ENCODE measurements around the gene IRF8.

IRF8 gene

DNA sequence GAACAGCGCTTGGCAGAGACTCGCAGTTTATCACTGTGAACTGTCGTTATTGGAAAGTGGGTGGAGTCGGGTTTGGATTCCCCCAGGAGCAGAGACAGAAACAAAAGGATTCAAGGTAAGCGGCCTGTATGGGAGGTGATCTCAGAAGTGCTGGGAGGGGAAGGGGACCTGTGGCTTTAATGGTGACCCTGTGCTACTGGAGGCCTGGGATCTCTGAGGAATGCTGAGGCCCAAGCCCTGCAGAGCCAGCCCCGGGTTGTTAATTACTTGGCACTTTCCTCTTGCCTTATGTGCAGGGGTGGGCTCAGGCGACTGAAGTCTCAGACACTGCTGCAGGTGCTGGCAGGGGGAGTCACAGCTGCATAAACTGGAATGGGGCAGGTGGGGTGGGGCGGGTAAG lies 27.4 kb downstream of the IRF8 start:
- TF ChIP-seq, protein P1, sequence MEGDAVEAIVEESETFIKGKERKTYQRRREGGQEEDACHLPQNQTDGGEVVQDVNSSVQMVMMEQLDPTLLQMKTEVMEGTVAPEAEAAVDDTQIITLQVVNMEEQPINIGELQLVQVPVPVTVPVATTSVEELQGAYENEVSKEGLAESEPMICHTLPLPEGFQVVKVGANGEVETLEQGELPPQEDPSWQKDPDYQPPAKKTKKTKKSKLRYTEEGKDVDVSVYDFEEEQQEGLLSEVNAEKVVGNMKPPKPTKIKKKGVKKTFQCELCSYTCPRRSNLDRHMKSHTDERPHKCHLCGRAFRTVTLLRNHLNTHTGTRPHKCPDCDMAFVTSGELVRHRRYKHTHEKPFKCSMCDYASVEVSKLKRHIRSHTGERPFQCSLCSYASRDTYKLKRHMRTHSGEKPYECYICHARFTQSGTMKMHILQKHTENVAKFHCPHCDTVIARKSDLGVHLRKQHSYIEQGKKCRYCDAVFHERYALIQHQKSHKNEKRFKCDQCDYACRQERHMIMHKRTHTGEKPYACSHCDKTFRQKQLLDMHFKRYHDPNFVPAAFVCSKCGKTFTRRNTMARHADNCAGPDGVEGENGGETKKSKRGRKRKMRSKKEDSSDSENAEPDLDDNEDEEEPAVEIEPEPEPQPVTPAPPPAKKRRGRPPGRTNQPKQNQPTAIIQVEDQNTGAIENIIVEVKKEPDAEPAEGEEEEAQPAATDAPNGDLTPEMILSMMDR (conservative IDR thresholded peaks at IDR 0.05) = no peak
- H3K27ac ChIP-seq = no peak overlapping the region

DNA sequence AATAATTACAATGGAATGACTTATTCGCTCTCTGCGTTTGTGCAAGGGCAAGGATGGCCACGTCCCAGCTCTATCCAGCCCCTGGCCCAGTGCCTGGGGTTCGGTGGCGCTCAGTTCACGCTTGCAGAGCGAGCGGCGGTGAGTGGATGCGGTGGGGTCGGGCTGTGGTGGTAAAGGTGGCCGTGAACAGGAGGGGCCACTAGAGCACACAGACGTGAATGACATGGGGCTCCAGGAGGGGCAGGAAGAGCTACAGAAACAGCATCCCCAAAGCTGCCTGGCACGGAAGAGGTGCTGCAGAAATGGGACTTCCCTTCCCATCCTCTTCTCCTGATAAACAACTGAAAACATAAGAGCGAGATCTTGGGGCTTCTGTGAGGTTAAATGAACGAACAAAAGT lies 28.4 kb downstream of the IRF8 start:
- TF ChIP-seq, protein P1 (conservative IDR thresholded peaks at IDR 0.05) = no peak
- no peak overlapping the region for H3K27ac ChIP-seq

DNA sequence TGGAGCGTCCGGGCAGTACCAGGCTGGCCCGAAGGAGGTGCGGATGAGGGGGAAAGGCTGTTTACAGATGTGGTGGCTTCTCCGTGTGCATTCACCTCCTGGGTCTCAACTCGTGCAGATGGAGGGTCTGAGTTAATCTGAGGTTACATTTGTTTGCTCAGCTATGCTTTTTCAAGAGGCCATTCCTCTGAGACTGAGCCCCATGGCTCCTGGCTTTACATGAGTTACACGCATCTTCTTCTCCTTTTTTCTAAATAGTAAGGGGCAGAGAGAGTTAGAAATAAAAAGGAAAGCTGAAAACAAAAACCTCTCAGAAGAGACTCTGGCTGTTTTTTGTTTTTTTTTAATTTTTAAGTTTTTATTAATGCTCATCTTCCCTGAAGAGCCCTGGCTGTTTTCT lies 29.0 kb downstream of the IRF8 start:
- TF ChIP-seq, protein P1 (conservative IDR thresholded peaks at IDR 0.05) = no peak
- H3K27ac ChIP-seq = no peak overlapping the region

DNA sequence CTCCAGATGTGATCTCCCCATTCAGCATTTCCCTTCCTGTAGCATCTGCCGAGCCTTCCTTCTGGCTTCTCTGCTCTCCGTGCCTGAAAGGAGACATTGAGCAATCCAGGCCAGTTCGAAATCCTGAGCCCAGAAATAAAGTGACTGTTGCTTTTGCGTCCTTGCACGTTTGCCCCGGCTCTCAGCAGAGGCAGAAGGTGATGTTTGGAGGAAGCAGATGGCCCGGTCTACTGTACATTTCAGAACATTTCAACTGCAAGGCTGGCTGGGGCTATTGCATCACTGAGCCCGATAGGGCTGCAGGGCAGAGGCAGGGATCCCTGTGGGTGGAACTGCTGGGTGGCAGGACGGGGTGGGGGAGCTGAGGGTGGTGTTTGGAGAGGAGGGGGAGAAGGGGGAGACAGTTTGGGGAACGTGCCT lies 29.4 kb downstream of the IRF8 start:
- H3K27ac ChIP-seq = no peak overlapping the region
- TF ChIP-seq, protein P1 (conservative IDR thresholded peaks at IDR 0.05) = no peak

DNA sequence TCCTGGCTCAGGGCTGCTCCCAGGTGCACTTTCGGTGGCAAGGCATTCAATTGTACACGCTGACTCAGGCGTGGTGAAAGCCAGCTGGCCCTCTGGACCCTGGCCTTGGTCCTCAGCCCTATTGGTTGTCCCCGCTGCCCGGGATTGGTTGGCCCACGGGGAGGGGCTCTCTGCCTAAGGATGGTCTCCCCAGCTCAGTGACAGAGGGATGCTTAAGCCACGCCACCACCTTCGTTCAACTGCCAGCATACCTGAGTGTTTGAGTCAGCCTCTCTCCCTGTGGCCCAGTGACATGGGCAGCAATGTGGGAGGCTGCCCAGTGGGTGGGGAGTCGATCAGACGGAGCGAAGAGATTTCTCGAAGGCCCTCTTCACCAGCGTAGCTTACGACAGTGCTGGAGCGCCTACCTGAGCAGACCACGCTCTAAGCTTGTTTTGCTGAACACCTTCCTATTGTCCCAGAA lies 30.3 kb downstream of the IRF8 start:
- H3K27ac ChIP-seq = no peak overlapping the region

DNA sequence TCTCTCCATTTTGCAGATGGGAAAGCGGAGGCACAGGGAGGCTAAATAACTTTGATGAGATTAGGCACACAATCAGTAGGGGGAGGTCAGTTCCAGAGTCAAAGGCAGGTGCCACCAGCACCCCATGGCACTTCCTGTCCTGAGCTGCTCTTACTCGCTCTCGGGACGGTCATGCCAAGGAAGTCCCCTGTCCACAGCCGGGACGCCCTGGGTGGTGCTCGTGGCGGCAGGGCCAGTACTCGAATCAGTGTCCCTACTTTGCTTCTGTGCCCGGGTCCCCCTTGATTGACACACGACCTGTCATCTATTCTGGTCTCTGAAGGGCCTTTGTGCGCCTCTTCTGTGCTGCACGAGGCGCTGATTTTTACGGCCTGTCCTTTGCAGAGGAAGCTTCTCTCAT lies 31.3 kb downstream of the IRF8 start:
- H3K27ac ChIP-seq = no peak overlapping the region
- TF ChIP-seq, protein P1 (conservative IDR thresholded peaks at IDR 0.05) = no peak

More for the DNA sequence above, 30.3 kb downstream of the IRF8 start:
- TF ChIP-seq, protein P1 (conservative IDR thresholded peaks at IDR 0.05) = no peak

DNA sequence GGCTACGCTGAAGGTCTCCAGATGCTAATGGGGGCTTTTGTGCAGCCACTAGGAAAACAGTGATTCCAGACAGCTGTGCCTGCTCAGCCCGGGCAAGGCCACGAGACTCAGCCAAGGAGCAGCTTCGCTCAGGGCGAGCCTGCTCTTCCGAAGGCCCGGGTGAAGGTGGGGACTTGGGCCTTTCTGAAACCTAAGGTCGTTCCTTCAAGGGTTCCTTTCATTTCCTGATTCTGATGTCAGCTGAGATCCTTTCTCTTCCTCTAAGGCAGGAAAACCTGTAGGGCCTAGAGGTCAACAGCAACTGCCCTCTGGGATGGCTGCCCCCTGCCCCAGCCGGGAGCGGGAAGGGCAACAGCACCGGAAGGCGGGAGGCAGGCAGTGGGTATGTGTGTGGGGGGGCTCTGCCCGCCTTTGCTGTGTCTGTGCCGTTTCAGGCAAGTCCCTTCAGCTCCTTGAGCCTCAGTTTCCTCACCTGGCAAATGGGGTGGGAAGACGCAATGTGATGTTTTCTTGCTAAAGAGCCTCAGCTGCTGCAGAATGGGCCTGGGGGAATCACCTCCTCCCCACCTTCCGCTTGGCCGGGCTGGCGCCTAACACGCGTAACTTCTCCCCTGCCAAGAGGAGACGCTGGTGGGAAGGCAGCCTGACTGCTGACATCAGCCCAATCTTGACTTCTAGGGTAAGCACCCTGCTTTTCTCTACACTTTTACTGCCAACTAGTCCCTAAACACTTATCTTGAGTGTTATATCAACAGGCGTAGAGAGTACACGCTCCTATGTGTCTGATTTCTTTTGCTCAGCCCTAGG lies 32.8 kb downstream of the IRF8 start:
- TF ChIP-seq, protein P1 (conservative IDR thresholded peaks at IDR 0.05) = no peak
- no peak overlapping the region for H3K27ac ChIP-seq

Measured in VCaP (cell line).